ENCODE data around the gene SCAND1.

The SCAND1 gene

DNA sequence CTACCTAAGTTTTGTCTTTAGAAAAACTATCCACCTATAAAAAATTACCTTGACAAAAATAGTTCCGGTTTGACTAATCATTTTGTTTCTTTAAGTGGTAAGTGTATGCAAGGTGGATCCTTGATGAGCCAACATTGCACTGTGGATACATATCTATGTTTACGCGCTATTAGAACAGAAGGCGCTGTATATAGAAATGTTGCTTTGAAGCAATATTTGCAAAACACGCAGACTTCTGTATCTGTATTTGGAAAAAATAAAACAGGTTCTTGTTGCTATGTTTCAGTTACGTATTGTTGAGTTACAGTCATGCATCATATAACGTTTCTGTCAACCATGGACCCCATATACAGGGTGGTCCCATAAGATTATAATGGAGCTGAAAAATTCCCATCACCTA is 4.2 kb downstream of the SCAND1 start:
- Histone ChIP-seq H3K36me3 (ENCODE audit: control insufficient read depth, low read length) (peaks cover 40% of the 10 kb centered on the region), H3F3A (ENCODE audit: control insufficient read depth, insufficient read depth) (peaks cover 29% of the 10 kb centered on the region), H3K4me3 (ENCODE audit: low read length) (no peak overlapping the region), H4K20me1 (ENCODE audit: control insufficient read depth, insufficient read depth, low read depth, low read length) (peaks cover 7% of the 10 kb centered on the region; the same call in 1 of the 2 replicates), H3K27me3 (ENCODE audit: control insufficient read depth, low read length) (no peaks in the 10 kb centered on the region), H3K27ac (ENCODE audit: low read depth, low read length) (no peak overlapping the region), H3K4me1 (ENCODE audit: control insufficient read depth, low read length) (peaks cover 22% of the 10 kb centered on the region), H3K79me2 (ENCODE audit: control insufficient read depth, low read length) (peaks cover 29% of the 10 kb centered on the region), H3K4me2 (ENCODE audit: low read length) (no peak overlapping the region), H3K9me2 (replicated peaks; ENCODE audit: control insufficient read depth, low read length) (no peaks in the 10 kb centered on the region), H3K9me3 (ENCODE audit: control insufficient read depth, insufficient read depth, low read length) (no peaks in the 10 kb centered on the region)
- TF ChIP-seq EZH2phosphoT487 (IDR thresholded peaks at IDR 0.05; ENCODE audit: borderline replicate concordance, low read length): no peak
- TF ChIP-seq CTCF (IDR thresholded peaks at IDR 0.05; ENCODE audit: low read depth, low read length, poor library complexity, severe bottlenecking): no peak

- no peaks in the 10 kb centered on the region for H3K27me3 ChIP-seq (ENCODE audit: control insufficient read depth, low read length)
- TF ChIP-seq EZH2phosphoT487 (IDR thresholded peaks at IDR 0.05; ENCODE audit: borderline replicate concordance, low read length) (no peak), CTCF (IDR thresholded peaks at IDR 0.05; ENCODE audit: low read depth, low read length, poor library complexity, severe bottlenecking) (no peak)
- H3K9me3 ChIP-seq (ENCODE audit: control insufficient read depth, insufficient read depth, low read length): no peaks in the 10 kb centered on the region
- H3K27ac ChIP-seq (ENCODE audit: low read depth, low read length): no peak overlapping the region
- H3K9me2 ChIP-seq (replicated peaks; ENCODE audit: control insufficient read depth, low read length): no peaks in the 10 kb centered on the region
- peaks cover 28% of the 10 kb centered on the region for H3K36me3 ChIP-seq (ENCODE audit: control insufficient read depth, low read length)
- H3K4me3 ChIP-seq (ENCODE audit: low read length): no peak overlapping the region
- H3F3A ChIP-seq (ENCODE audit: control insufficient read depth, insufficient read depth): peaks cover 22% of the 10 kb centered on the region
- H3K4me1 ChIP-seq (ENCODE audit: control insufficient read depth, low read length): peaks cover 21% of the 10 kb centered on the region
- H3K4me2 ChIP-seq (ENCODE audit: low read length): no peak overlapping the region
- H3K79me2 ChIP-seq (ENCODE audit: control insufficient read depth, low read length): peaks cover 13% of the 10 kb centered on the region
- H4K20me1 ChIP-seq (ENCODE audit: control insufficient read depth, insufficient read depth, low read depth, low read length): peaks cover 4% of the 10 kb centered on the region; the same call in 1 of the 2 replicates
Measured at GRCh38 chr20:35947907-35948306, 6.4 kb downstream of the SCAND1 start.

DNA sequence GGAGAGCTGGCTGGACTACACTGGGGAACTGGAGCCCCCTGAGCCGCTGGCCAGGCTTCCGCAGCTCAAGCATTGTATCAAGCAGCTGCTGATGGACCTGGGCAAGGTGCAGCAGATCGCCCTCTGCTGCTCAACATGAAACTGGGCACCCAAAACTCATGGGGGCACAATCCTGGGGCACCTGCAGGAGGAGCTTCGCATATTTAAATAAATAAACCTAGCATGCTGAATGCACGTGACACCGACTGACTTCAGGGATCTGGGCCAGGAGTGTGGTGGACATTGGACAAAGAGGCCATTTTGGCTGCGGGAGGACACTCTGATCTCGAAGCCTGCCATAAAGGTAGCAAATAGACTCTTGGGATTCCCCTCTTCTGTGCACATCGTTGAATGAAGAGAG is 6.8 kb downstream of the SCAND1 start:
- H3K79me2 ChIP-seq (ENCODE audit: control insufficient read depth, low read length): peaks cover 9% of the 10 kb centered on the region
- no peaks in the 10 kb centered on the region for H3K27me3 ChIP-seq (ENCODE audit: control insufficient read depth, low read length)
- H3K9me3 ChIP-seq (ENCODE audit: control insufficient read depth, insufficient read depth, low read length): no peaks in the 10 kb centered on the region
- H3K9me2 ChIP-seq (replicated peaks; ENCODE audit: control insufficient read depth, low read length): no peaks in the 10 kb centered on the region
- TF ChIP-seq CTCF (IDR thresholded peaks at IDR 0.05; ENCODE audit: low read depth, low read length, poor library complexity, severe bottlenecking): peak; percentile 81
- no peak for TF ChIP-seq EZH2phosphoT487 (IDR thresholded peaks at IDR 0.05; ENCODE audit: borderline replicate concordance, low read length)
- H3F3A ChIP-seq (ENCODE audit: control insufficient read depth, insufficient read depth): peaks cover 22% of the 10 kb centered on the region
- H3K27ac ChIP-seq (ENCODE audit: low read depth, low read length): no peak overlapping the region
- H3K4me3 ChIP-seq (ENCODE audit: low read length): no peak overlapping the region
- peaks cover 17% of the 10 kb centered on the region for H3K4me1 ChIP-seq (ENCODE audit: control insufficient read depth, low read length)
- H4K20me1 ChIP-seq (ENCODE audit: control insufficient read depth, insufficient read depth, low read depth, low read length): no peaks in the 10 kb centered on the region
- peaks cover 24% of the 10 kb centered on the region for H3K36me3 ChIP-seq (ENCODE audit: control insufficient read depth, low read length)
- H3K4me2 ChIP-seq (ENCODE audit: low read length): no peak overlapping the region
